Pancreas (tissue), 10 donors: ENCODE data around the gene RPA3. TPM values are rescaled to one million over a fixed set of nuclear protein-coding genes. Genes with fewer than 3 reads are reported as not detected.
"Not testable (repeated sequence)": the region's sequence is repeated elsewhere in the genome, so short reads cannot be mapped to it uniquely, and the experiment has no call there.

Source experiments
- ATAC-seq, 4 donors: fragments of 200-7000 bp; cut with Tn5 transposase; one replicate each; pipeline versions ENCODE4 v1.8.0 to v1.9.1; 2020; ENCODE audit warnings: mild to moderate bottlenecking in 4 of 4, moderate library complexity in 4 of 4
- DNase-seq, 6 donors: peaks; one replicate each; pipeline ENCODE4 v3.0.0-alpha.2; 2020
- FAIRE-seq: peaks from 2 replicates; lab custom pipeline; 2012; peaks lifted over from hg19 to GRCh38; lab: Jason Lieb, UNC
- H3K27ac ChIP-seq, 4 donors: fragments of 200-600 bp; sonication (generic); 1 replicate in 3 of 4; 2 replicates in 1 of 4; pipeline versions ENCODE4 v1.5.0 to v1.8.0; 2020
- H3K27me3 ChIP-seq, 4 donors: fragments of 200-600 bp; one replicate each; pipeline ENCODE4 v1.8.0; 2021
- H3K36me3 ChIP-seq, 3 donors: fragments of 200-600 bp; sonication (generic) in 1 of 3; one replicate each; pipeline versions ENCODE4 v1.5.0 to v1.8.0; 2020 to 2021
- H3K4me1 ChIP-seq, 3 donors: fragments of 200-600 bp; one replicate each; pipeline ENCODE4 v1.8.0; 2021
- H3K4me3 ChIP-seq, 4 donors: fragments of 200-600 bp; sonication (generic) in 2 of 4; one replicate each; pipeline versions ENCODE4 v1.5.0 to v1.8.0; 2020 to 2021
- H3K9me3 ChIP-seq, 4 donors: fragments of 200-600 bp; one replicate each; pipeline ENCODE4 v1.8.0; 2021
- WGBS, 2 donors: extraction: QIAGEN DNeasy Blood & Tissue Kit; methylation state at CpG; one replicate each; pipeline ENCODE4 v1.1.7; 2013; 5-methylcytosine and 5-hydroxymethylcytosine counted together
- intact Hi-C, 3 donors: fragments of 100-400 bp; cut with DNase I; formaldehyde crosslinking; loops; one replicate each; pipeline versions ENCODE4 v1.11.1 to v1.14.2; 2022
- polyA plus RNA-seq, 2 donors: library from polyadenylated mRNA; stranded (reverse); fragments of 200-250 nt; gene quantifications; one replicate each; pipeline ENCODE4 v1.2.3, GENCODE V29; 2013
- total RNA-seq, 6 donors: library from RNA; stranded (reverse); fragmentation: NEBNext Ultra II Directional in 4 of 6; extraction: Animal tissue kit (Norgen Biotek cat#: 25700) in 4 of 6; gene quantifications; one replicate each; pipeline versions ENCODE4 v1.2.1 to v1.2.4, GENCODE V29; 2021 to 2023
- TF ChIP-seq, protein P1 (sequence below), 4 donors: fragments of 200-600 bp; sonication (generic) in 3 of 4; IDR thresholded peaks; one replicate each; pipeline versions ENCODE4 v1.5.0 to v1.8.0; 2021; ENCODE audit warnings: antibody characterized with exemption in 4 of 4
- donor health status: healthy with polysubstance abuse.
- donor health status: DM: no; HTN: no; CAD: no; lungs with moderate emphysema.
- donor health status: DM: no; HTN: no; CAD: no.
- donor health status: control.
- donor health status: control.
- donor health status: Bipolar disorder and iron deficiency.
- donor health status: DM: yes; HTN: yes; CAD: no.
- donor health status: DM: no; HTN: no; CAD: no.
- donor health status: DM: no; HTN: no; CAD: no.
- donor health status: DM: yes; HTN: yes; CAD: no.

Gene RPA3
- total and polyA plus RNA-seq, 8 donors: 5.2 to 16.0 (median 10.0) TPM

DNA sequence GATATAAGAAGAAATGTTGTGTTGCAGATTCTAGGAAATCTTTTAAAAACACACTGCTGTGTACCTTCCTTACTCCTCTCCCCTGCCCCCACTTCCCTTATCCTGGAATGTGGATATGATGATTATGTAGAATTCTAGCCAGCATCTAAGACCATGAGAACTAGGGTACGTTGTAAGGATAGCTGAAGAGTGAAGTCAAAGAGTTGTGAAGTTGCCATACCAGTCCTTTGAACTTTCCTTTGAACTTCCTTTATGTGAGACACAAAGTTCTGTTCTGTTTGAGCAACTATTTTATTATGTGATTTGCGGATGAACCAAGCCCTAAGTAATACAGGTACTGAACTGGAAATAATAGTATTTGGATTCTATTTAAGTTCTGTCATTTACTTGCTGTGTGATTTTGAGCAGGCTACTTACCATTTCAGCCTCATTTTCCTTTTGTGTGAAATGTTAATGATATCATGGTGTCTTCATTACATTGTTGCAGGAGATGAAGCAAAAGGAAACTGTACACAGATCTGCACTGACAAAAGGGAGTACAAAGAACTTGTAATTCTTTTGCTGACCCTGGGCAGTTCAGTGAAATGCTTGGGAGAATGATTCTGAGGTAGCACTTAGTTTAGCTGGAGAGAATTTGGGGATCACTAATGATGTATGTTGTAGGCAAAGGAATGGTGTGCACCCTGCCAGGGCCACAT lies 31.4 kb downstream of the RPA3 start:
- 60 to 67% methylated on average over 2 of the region's 2 CpGs for WGBS, 2 donors
- ATAC-seq: no peak
- no peaks in the 10 kb centered on the region for H3K27me3 ChIP-seq
- intact Hi-C loops: loop anchor here in 1 of 3 donors (10.0 kb wide), 1 partner anchor 78 kb away; no protein-coding TSS in a partner anchor
- H3K9me3 ChIP-seq: no peaks in the 10 kb centered on the region
- no peak overlapping the region for H3K27ac ChIP-seq
- no peaks in the 10 kb centered on the region for H3K36me3 ChIP-seq
- H3K4me3 ChIP-seq: no peak overlapping the region
- DNase-seq: no peak
- peaks cover 5 to 11% (median 9%) of the 10 kb centered on the region in 3 donors for H3K4me1 ChIP-seq
- TF ChIP-seq, protein P1, sequence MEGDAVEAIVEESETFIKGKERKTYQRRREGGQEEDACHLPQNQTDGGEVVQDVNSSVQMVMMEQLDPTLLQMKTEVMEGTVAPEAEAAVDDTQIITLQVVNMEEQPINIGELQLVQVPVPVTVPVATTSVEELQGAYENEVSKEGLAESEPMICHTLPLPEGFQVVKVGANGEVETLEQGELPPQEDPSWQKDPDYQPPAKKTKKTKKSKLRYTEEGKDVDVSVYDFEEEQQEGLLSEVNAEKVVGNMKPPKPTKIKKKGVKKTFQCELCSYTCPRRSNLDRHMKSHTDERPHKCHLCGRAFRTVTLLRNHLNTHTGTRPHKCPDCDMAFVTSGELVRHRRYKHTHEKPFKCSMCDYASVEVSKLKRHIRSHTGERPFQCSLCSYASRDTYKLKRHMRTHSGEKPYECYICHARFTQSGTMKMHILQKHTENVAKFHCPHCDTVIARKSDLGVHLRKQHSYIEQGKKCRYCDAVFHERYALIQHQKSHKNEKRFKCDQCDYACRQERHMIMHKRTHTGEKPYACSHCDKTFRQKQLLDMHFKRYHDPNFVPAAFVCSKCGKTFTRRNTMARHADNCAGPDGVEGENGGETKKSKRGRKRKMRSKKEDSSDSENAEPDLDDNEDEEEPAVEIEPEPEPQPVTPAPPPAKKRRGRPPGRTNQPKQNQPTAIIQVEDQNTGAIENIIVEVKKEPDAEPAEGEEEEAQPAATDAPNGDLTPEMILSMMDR (IDR thresholded peaks at IDR 0.05): no peak
- no peak for FAIRE-seq

DNA sequence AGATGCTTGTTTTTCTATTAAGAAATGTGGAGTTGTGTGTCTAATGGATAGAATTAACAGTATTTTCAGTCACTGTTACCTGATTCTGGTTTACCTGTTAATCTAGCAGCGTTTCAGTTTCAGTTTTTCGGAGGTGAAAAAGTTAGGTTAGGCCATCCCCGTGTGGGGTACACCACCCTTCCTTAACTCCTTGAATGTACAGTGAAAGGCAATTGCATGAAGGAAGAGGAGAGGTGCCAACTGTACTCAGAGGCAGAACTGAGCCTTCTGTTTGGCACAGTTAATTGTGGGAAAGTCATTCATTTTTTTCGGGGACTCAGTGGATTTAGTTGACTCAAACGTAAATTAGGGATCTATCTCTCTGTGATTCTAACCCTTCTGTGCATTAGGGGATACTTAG lies 35.5 kb downstream of the RPA3 start:
- no peaks in the 10 kb centered on the region for H3K9me3 ChIP-seq
- DNase-seq: no peak
- WGBS, 2 donors: 53 to 55% methylated on average over 5 of the region's 5 CpGs
- no peak overlapping the region for H3K27ac ChIP-seq
- TF ChIP-seq, protein P1 (IDR thresholded peaks at IDR 0.05): no peak
- ATAC-seq: peak in 1 of 4 donors; percentile 7
- intact Hi-C loops: loop anchor here in 1 of 3 donors (10.0 kb wide), 1 partner anchor 82 kb away; no protein-coding TSS in a partner anchor
- no peak for FAIRE-seq
- H3K36me3 ChIP-seq: no peaks in the 10 kb centered on the region
- H3K27me3 ChIP-seq: no peaks in the 10 kb centered on the region
- H3K4me1 ChIP-seq: peaks cover 20 to 26% (median 22%) of the 10 kb centered on the region in 3 donors
- H3K4me3 ChIP-seq: no peak overlapping the region

DNA sequence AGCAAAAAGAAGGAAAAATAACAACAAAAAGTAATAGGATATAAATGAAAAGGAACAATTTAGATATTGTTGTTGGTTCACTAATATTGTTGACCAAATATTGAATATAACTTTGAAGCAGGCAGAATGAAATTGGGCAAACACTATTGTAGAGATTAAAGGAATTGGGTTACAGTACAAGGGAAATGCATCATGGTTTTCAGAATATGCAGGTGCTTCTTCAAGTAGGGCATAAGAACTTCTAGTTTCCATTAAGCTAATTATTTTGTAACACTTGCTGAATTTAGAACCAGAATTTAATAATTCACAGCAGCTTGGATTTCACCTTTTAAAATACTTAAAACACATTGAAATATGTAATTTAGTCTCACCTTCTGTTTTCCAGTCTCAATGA lies 36.5 kb downstream of the RPA3 start:
- ATAC-seq (peak in 2 of 4 donors; percentile 31 to 36), FAIRE-seq (no peak), DNase-seq (no peak)
- Histone ChIP-seq H3K27ac (peak overlapping the region in 1 of 4 donors; percentile 65), H3K4me1 (peaks cover 20 to 26% (median 22%) of the 10 kb centered on the region in 3 donors), H3K36me3 (no peaks in the 10 kb centered on the region), H3K4me3 (no peak overlapping the region), H3K27me3 (no peaks in the 10 kb centered on the region), H3K9me3 (no peaks in the 10 kb centered on the region)
- intact Hi-C loops: loop anchor here in 1 of 3 donors (10.0 kb wide), 1 partner anchor 83 kb away; no protein-coding TSS in a partner anchor
- TF ChIP-seq, protein P1 (IDR thresholded peaks at IDR 0.05): no peak

DNA sequence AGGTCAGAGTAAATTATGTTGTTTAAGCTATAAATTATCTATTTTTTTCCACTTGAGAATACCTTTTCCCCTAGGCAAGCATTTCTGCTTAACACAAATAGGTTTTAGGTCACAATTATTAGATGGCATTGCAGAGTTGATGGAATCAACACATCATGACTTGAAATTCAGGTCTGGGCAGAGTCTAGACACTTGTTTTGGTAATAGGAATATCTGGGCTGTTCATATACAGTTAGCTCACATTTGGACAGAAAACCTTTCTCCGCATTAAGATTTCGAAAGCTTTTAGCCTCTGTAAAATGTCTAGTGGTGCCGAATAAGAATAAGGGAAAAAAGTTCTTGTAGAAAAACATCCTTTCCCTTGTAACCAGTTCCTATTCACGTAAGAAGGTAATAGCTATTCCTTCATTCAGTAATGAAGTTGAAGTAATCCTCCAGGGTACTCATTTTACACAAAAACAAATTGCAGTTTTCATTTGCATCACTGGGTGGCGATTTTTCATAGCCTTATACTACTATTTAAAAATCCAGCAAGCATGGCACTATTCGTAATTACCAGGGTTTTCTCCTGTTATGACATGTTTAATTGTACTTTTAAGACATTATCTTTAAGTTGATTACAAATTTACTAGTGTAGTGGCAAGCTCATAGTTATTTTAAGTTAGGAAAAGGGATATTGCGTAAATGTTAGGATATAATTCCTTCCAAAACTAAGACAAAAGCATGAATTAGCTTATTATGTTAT lies 37.0 kb downstream of the RPA3 start:
- Histone ChIP-seq H3K27me3 (no peaks in the 10 kb centered on the region), H3K36me3 (no peaks in the 10 kb centered on the region), H3K4me3 (no peak overlapping the region), H3K27ac (peak overlapping the region in 2 of 4 donors; percentile 62 to 65), H3K4me1 (peaks cover 20 to 26% (median 22%) of the 10 kb centered on the region in 3 donors), H3K9me3 (no peaks in the 10 kb centered on the region)
- peak in 3 of 6 donors; percentile 33 to 46 (median 43) for DNase-seq
- peak; percentile 95 for FAIRE-seq
- 22 to 28% methylated on average over 7 of the region's 7 CpGs for WGBS, 2 donors
- TF ChIP-seq, protein P1 (IDR thresholded peaks at IDR 0.05): peak in 2 of 4 donors; percentile 34 to 40
- intact Hi-C loops: loop anchor here in 1 of 3 donors (10.0 kb wide), 1 partner anchor 83 kb away; no protein-coding TSS in a partner anchor
- ATAC-seq: peak; percentile 82 to 96 (median 92)

DNA sequence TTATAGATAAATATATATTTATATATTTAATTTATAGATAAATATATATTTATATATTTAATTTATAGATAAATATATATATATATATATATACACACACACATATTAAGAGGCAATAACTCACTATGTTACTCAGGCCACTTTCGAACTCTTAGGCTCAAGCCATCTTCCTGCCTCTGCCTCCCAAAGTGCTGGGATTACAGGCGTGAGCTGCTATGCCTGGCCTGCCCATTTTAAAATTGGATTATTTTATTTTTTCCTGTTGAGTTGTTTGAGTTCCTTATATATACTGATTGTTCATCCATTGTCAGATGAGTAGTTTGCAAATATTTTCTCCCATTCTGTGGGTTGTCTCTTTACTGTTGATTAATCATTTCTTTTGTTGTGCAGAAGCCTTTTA lies 38.8 kb downstream of the RPA3 start:
- not testable (repeated sequence) for H3K9me3 ChIP-seq, H3K27ac ChIP-seq, ATAC-seq, H3K27me3 ChIP-seq, H3K4me3 ChIP-seq, FAIRE-seq, H3K36me3 ChIP-seq
- WGBS, 2 donors: 96 to 99% methylated on average over 2 of the region's 2 CpGs
- peak in 1 of 6 donors; percentile 20 for DNase-seq
- intact Hi-C loops: loop anchor here in 1 of 3 donors (10.0 kb wide), 1 partner anchor 85 kb away; no protein-coding TSS in a partner anchor
- peaks cover 20 to 26% (median 22%) of the 10 kb centered on the region in 3 donors for H3K4me1 ChIP-seq
